Occipital lobe (tissue), 2 donors: Measurements from ENCODE around the gene KRTAP4-5. TPM values are rescaled to one million over a fixed set of nuclear protein-coding genes. Genes with fewer than 3 reads are reported as not detected.
"Not testable (repeated sequence)": the region's sequence is repeated elsewhere in the genome, so short reads cannot be mapped to it uniquely, and the experiment has no call there.

Experiments used
- DNase-seq: peaks from one replicate; lab custom pipeline; 2025; lab: John Stamatoyannopoulos, UW
- total RNA-seq: library from RNA; depleted of rRNA; stranded (reverse); fragments of >200 nt; gene quantifications from one replicate; pipeline ENCODE4 v1.2.3, GENCODE V29; 2014

Gene KRTAP4-5
- total RNA-seq, 1 donor from 2014 or later: not detected

DNA sequence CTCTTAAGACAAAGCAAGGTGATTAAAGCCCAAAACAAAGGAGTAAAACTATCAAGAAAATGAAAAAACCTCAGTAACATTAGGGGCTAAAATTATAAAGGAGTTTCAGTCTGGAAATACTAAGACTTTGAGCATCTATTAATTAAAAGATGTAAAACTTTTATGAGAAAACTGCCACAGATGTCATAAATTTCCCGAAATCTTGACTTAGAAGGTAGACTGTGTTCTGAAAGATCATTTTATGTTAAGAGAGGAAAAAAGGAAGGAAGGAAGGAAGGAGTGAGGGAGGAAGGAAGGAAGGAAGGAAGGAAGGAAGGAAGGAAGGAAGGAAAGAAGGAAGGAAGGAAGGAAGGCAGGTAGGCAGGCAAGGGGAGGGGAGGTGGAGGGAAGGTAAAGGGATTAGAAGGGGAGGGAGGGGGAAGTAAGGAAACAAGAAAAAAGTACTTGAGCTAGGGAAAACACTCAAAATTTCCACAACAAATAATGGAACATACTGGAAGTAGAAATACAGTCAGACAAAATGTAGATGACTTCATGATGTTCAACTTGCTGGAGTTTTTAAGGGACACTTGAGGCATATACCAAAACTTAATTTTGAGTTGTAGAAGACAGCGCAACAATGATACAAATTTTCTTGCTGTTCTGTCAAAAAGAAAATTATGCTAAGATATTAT, 2.0 kb downstream of the KRTAP4-5 start:
- no peak for DNase-seq

DNA sequence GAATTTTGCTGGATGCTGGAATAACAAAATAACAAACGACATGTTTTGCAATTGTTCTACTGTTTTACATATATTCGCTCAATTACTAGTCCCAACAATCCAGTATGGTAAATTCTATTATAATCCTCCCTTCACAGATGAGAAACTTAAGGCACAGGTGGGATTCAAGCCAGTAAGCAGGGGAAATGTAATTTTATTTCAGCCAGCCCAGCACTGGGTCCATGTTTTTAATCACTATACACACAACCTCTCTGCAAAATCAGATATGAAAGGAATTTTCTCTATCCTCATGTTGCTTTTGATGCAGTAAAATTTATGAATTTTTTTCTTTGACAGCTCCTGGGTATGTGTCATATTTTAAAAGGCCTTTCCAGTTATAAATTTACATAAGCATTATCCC, 4.4 kb downstream of the KRTAP4-5 start:
- no peak for DNase-seq

DNA sequence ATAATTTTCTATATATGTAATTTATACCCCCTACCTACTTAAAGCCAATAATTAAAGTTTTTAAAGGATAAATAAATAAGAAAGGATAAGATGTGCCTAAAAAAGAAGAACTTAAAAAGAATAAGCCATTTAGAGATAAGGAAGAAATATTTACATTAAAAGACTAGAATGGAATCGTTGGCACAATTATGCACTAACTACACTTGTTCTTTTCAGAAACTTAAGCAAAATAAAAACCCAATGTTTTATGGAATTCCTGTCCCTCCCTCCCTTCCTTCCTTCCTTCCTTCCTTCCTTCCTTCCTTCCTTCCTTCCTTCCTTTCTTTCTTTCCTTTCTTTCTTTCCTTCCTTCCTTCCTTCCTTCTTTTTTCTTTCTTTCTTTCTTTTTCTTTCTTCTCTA, 4.8 kb downstream of the KRTAP4-5 start:
- DNase-seq: no peak

DNA sequence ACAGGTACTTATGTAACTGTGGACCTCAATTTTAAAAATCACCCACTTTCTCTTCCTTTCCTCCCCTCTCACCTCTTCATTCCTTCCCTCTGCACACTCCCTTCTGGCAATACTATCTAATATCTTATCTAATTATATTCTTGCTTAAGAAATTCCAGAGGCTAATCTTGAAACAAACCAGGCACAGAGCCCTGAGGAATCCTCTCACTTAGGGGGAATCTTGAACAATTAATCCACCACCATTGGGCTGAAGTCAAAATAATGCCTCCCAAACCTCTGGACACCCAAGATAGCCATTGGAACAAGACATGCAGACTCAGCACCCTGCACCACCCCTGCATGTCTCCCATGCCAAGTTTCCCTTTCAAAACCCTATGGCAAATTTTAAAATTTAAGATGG, 8.3 kb downstream of the KRTAP4-5 start:
- no peak for DNase-seq

DNA sequence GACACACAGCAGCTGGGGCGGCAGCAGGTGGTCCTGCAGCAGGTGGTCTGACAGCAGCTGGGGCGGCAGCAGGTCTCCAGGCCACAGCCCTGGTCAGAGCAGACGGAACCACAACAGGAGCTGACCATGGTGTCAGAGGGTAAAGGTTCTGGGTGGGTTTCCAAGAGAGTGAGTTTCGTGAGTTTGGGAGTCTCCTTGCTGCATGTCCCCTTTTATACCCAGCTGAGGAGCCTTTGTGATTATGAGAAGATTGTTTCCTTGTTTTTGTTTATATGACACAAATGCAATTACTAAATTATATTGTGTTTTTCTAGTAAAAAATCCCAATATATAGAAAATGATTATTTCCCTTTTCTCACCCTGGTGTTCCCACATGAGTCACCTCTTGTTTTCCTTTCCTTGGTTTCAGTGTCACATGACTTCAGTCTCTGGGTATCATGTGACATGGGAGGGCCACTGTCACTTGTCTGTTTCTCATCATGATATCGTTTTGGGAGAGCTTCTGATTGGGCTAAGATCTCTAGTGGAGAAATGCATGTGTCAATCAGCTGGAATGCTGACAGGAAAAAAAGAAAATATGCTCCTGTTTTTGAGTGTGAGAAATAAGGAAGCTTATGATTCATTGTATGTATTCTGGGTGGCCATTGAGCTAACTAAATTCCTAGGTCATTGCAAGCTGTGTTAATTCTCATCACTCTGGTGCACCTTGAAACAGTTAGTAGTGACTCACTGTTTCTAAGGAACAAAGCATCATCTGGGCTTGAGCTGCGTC, 9.1 kb downstream of the KRTAP4-5 start, which contains the start of gene KRTAP4-6:
Gene KRTAP4-6, minus strand, starts transcription at position 185 of the 772 bp plus-strand sequence. Its CDS starts 57 bp downstream, at position 128.
- no peak for DNase-seq

DNA sequence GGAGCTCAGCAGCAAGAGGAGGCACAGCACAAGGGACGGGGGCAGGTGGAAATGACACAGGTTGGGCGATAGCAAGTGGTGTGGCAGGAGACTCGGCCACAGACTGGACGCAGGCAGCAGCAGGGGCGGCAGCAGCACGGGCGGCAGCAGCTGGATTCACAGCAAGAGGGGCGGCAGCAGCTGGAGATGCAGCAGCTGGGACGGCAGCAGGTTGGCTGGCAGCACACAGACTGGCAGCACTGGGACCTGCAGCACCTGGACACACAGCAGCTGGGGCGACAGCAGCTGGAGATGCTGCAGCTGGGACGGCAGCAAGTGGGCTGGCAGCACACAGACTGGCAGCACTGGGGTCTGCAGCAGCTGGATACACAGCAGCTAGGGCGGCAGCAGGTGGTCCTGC, 9.8 kb downstream of the KRTAP4-5 start:
- not testable (repeated sequence) for DNase-seq

DNA sequence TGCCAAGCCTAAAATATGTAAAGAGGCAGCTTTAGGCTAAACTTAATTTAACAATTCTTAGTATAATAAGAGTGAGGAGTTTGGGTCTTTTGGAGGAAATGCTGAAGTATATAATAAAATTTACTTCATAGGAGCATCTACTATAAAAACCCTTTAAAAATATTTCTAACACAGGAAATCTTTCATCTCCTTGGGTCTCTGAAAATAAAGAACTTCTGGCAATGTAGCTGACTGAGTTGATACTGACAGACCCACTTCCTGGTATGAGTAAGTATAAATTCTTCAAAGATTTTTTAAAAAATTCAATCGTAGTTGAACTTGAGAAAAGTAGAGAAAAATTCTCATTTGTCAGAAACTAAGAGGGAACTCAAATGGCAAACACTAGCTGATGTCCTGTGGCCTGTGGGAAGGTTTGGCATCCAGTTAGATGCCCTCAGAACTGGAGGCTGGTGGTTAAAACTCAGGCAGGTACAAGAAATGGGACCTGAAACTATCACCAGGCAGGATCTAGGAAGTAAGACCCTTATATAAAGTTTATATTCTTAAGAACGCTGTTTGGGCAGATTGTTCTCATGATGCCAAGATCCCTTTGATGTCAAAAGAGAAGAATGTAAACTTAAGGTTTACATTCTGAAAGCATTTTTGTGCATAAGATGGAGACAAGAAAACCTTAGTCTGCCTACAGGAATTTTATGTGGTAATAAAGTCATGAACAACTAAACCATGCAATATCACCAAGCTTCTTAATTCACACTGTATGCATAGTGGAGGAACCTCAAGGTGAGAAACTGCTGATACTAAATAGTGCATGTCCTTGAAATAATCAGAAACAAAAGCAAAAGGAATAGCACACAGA, 15.5 kb downstream of the KRTAP4-5 start:
- no peak for DNase-seq

DNA sequence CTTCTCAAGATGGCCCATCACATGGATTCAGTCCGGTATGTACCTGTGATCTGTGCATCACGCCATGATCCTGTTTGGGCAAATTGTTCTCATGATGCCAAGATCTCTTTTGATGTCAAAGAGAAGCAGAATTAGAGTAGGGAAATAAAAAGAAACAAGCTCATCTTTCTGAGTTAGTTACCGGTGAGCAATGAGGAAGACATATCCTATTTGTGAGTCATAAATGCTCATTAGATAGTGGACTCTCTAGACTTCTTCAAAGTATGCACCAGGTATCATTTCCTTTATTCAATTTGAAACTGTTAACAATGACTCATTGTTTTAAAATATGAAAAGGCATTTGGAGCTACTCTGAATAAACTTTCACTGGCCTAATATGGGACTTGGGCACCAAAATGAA, 17.6 kb downstream of the KRTAP4-5 start:
- no peak for DNase-seq

DNA sequence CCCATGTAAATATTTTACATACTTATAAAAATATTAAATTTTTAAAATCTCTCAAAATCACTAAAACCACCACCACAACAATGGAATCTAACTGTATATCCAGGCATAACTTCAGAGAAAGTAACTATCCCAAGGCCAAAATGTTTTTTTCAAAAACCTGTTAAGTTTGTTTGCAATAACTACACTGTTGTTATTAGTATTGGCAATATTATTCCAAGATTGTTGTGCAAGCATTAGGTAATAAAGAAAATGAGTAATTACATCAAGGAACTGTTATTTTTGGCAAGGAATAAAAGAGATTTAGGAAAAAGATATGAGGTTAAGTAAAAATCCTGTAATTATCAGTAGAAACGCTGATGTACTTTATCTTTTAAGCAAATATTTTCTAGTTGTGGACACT, 22.3 kb downstream of the KRTAP4-5 start:
- no peak for DNase-seq

DNA sequence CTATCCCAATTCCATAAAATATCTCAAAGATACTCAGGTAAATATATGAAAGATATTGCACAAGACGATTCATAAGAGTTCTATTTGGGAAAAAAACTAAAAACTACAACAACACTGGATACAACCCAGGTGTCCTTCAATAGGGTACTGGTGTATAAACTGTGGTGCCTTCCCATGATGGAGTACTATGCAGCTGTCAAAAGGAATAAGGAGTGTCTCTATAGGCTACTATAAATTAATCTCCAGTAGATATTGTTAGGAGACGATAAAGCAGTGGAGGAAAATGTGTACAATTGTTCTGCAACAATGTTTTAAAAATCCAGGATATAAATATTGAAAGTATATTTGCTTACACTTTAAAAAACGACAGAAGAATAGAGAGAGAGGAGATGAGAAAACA, 23.2 kb downstream of the KRTAP4-5 start:
- DNase-seq: no peak

DNA sequence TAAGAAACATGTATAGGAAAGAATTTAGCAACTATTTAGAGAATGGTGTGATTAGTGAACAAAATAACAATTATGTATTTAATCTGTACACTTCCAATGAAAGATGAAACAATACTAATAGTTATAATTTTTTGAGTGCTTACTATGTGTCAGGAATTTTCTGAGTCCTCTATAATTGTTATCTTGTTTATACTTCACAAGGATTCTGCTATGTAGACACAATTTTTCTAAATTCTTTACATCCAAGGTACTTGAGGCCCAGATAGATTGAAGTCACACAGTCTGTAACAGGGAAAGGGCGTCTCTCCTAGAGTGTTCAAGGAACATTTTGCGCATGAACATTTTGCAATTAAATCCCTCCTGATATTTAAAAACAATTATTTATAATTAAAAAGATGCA, 24.6 kb downstream of the KRTAP4-5 start:
- DNase-seq: no peak

DNA sequence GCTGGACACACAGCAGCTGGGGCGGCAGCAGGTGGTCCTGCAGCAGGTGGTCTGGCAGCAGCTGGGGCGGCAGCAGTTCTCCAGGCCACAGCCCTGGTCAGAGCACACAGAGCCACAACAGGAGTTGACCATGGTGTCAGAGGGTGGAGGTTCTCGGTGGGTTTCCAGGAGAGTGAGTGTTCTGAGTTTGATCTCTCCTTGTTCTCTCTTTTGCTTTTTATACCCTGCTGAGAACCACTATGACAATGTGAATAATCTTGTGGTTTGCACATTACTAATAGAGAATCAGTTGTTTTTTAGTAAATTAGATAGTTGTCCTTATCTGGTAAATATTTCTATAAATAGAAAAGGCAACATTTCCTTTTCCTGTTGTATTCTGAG, 25.6 kb downstream of the KRTAP4-5 start, which contains the start of gene KRTAP4-12:
Gene KRTAP4-12, minus strand, starts transcription at position 192 of the 381 bp plus-strand sequence. Its CDS starts 60 bp downstream, at position 132.
- DNase-seq: not testable (repeated sequence)

DNA sequence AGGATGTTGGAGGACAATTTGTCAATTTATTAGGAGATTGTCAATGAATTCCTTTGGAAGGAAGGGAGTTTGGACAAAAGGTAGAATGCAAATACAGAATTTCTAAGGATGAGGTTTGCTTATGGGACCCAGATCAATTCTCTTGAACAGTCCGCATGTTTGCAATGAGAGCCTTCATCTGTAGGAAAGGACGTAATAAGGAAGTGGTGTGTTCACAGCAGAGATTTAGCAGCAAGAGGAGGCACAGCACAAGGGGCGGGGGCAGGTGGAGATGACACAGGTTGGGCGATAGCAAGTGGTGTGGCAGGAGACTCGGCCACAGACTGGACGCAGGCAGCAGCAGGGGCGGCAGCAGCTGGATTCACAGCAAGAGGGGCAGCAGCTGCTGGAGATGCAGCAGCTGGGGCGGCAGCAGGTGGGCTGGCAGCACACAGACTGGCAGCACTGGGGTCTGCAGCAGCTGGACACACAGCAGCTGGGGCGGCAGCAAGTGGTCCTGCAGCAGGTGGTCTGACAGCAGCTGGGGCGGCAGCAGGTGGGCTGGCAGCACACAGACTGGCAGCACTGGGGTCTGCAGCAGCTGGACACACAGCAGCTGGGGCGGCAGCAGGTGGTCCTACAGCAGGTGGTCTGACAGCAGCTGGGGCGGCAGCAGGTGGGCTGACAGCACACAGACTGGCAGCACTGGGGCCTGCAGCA, 26.2 kb downstream of the KRTAP4-5 start:
- not testable (repeated sequence) for DNase-seq

DNA sequence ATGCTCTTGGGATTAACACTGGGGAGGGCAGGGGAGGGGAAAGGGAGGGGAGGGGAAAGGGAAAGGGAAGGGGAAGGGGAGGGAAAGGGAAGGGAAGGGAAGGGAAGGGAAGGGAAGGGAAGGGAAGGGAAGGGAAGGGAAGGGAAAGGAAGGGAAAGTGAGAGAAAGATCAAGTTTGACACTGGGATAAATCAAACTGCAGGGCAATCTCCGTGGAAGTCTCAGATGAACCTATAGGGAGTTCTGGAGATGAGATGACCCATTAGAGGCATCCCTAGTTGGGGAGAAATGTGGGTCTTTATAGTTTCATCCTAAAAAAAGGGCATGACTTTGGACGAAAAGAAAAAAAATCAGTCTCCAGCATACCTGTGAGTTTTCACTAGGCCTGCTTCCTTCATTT, 27.9 kb downstream of the KRTAP4-5 start:
- no peak for DNase-seq

DNA sequence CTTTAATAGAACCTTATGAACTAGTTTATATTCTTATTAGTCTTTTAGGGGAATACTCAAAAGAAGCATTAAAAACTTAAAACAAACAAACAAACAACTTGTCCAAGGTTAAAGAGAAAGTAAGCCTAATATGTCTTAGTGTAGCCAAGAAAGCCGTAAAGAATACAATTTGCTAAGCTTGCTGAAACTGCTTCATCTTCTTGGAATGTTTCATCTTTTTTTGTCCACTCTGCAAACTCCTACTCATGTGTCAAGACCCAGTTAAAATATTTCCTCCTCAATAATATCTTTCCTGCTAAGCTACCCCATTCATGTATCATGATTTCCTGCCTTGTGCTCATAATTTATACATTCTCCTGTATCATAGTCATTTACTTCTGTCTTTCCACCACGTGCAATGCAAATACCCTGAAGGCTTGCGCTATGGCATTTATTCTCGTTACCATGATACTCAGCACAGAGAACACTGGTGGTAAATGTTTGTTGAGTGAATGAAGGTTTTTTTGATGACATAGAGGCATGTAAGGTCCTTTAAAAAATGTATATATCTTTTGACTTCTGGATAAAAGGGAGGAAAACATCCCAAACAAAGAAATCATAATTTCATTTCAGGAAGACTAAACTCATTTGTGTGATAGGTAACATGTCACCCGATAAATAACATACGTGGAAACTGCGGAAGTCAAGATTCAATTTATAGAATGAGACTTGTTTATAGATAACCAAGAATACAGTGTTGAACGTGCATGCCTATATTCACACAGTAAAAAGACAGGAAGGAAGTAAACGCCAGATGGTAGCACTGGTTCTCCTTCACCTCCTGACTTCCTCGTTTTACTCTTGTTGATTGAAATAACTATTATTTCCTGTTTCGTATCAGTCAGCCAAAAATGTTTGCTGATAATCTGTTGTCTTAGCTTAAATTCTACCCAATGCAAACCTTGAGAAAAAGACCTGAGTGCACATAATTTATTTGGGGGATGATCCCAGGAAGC, 29.6 kb downstream of the KRTAP4-5 start:
- DNase-seq: not testable (repeated sequence)

DNA sequence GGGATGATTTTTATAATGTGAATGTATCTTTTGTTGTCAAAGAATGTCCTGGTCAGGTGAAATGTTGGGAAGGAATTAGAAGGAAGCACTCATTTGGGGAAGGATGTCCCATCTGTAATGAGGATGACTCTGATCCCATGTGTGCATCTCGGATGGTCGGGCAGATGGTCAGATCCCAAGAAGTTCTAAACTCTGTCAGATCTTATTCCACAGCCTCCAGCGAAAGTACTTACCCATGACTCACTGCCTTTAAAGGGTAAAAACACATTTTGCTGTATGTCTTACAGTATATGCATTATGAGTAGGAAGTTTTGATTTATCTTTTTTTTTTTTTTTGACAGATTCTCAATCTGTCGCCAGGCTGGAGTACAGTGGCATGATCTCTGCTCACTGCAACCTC, 30.9 kb downstream of the KRTAP4-5 start:
- DNase-seq: no peak

DNA sequence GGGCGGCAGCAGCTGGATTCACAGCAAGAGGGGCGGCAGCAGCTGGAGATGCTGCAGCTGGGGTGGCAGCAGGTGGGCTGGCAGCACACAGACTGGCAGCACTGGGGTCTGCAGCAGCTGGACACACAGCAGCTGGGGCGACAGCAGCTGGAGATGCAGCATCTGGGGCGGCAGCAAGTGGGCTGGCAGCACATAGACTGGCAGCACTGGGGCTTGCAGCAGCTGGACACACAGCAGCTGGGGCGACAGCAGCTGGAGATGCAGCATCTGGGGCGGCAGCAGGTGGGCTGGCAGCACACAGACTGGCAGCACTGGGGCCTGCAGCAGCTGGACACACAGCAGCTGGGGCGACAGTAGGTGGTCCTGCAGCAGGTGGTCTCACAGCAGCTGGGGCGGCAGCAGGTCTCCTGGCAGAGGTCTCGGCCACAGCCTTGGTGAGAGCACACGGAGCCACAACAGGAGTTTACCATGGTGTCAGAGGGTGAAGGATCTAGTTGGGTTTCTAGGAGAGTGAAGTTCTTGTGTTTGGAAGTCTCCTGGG, 31.7 kb downstream of the KRTAP4-5 start, which contains the start of gene KRTAP4-11:
Gene KRTAP4-11, minus strand, starts transcription at position 528 of the 541 bp plus-strand sequence. Its CDS starts 58 bp downstream, at position 470.
- not testable (repeated sequence) for DNase-seq

DNA sequence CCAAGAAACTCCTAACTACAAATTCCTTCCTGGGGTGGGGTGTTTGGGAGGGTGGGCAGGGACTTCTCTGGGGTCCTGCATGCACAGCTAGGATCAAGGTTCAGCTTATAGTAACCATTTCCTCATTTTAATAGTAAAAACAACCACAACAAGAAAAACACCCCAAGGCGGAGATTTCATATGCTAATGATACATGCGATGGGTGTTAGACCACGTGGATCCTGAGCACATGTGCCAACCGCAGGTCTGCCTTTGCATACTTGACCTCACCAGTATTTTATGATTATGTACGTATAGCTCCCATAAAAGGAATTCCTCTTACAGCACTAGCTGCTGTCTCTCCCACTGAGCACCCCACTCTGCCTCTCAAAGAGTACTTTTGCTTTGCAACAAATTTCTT, 33.3 kb downstream of the KRTAP4-5 start:
- DNase-seq: no peak

DNA sequence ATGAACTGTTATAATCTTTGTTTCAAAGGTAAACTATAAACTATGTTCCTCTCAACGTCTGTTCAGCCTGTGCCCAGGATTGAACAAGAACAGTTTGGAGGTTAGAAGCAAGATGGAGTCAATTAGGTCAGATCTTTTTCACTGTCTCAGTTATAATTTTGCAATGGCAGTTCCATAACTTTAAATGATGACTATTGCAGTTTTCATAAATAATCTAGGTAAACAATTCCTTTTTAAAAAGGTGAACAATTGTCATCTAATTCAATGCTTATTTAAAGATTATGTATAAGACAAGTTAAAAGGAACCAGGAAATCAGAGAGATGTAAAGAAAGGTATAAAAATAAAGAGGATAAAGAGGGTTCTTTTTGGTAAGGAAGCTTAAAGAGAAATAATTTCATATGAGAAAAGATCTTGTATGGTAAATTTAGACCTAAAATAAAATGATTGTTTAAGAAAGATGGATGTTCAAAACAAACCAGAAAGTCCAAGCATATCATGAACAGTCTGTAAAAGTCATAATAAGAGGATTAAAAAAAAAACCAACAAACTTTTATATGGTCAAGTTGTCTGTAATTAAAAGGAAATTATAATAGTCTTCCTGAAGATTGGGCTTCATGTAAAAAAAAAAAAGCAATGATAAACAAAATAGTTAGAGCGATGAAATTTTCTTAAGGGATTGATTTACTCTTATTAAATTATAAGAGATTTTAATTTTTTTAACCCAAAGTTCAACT, 38.3 kb downstream of the KRTAP4-5 start:
- DNase-seq: no peak
